ENCODE results near the gene RAD51B.

The RAD51B gene

GRCh38 chr14:67850066-67850830 is 30.7 kb downstream of the RAD51B start:
- DNase-seq (ENCODE audit: low read depth in 1 of 2, low spot score in 1 of 2): no peak
- no peak for TF ChIP-seq JUND (IDR thresholded peaks at IDR 0.05; ENCODE audit: low read depth)
- in situ Hi-C loops (cut with HindIII; ENCODE audit: low pct_unique_long_range_greater_than_20kb, low sequenced_read_pairs): no loop called here

- in situ Hi-C loops (cut with HindIII; ENCODE audit: low pct_unique_long_range_greater_than_20kb, low sequenced_read_pairs): no loop called here
- DNase-seq (ENCODE audit: low read depth in 1 of 2, low spot score in 1 of 2): no peak
- TF ChIP-seq JUND (IDR thresholded peaks at IDR 0.05; ENCODE audit: low read depth): no peak
Observed at GRCh38 chr14:67851785-67852410, 32.3 kb downstream of the RAD51B start.

GRCh38 chr14:67852926-67853604 is 33.5 kb downstream of the RAD51B start:
- in situ Hi-C loops (cut with HindIII; ENCODE audit: low pct_unique_long_range_greater_than_20kb, low sequenced_read_pairs): no loop called here
- no peak for DNase-seq (ENCODE audit: low read depth in 1 of 2, low spot score in 1 of 2)
- no peak for TF ChIP-seq JUND (IDR thresholded peaks at IDR 0.05; ENCODE audit: low read depth)

GRCh38 chr14:67853715-67854114 is 34.1 kb downstream of the RAD51B start:
- no peak for TF ChIP-seq JUND (IDR thresholded peaks at IDR 0.05; ENCODE audit: low read depth)
- in situ Hi-C loops (cut with HindIII; ENCODE audit: low pct_unique_long_range_greater_than_20kb, low sequenced_read_pairs): no loop called here
- DNase-seq (ENCODE audit: low read depth in 1 of 2, low spot score in 1 of 2): peak in 1 of 2 experiments; percentile 75

- no peak for TF ChIP-seq JUND (IDR thresholded peaks at IDR 0.05; ENCODE audit: low read depth)
- in situ Hi-C loops (cut with HindIII; ENCODE audit: low pct_unique_long_range_greater_than_20kb, low sequenced_read_pairs): no loop called here
- peak; percentile 45 to 85 for DNase-seq (ENCODE audit: low read depth in 1 of 2, low spot score in 1 of 2)
Observed at GRCh38 chr14:67856827-67857226, 37.2 kb downstream of the RAD51B start.

GRCh38 chr14:67857778-67858350 is 38.3 kb downstream of the RAD51B start:
- in situ Hi-C loops (cut with HindIII; ENCODE audit: low pct_unique_long_range_greater_than_20kb, low sequenced_read_pairs): no loop called here
- DNase-seq (ENCODE audit: low read depth in 1 of 2, low spot score in 1 of 2): peak in 1 of 2 experiments; percentile 39
- TF ChIP-seq JUND (IDR thresholded peaks at IDR 0.05; ENCODE audit: low read depth): no peak

- in situ Hi-C loops (cut with HindIII; ENCODE audit: low pct_unique_long_range_greater_than_20kb, low sequenced_read_pairs): no loop called here
- TF ChIP-seq JUND (IDR thresholded peaks at IDR 0.05; ENCODE audit: low read depth): no peak
- no peak for DNase-seq (ENCODE audit: low read depth in 1 of 2, low spot score in 1 of 2)
Observed at GRCh38 chr14:67859169-67859749, 39.7 kb downstream of the RAD51B start.

- DNase-seq (ENCODE audit: low read depth in 1 of 2, low spot score in 1 of 2): no peak
- in situ Hi-C loops (cut with HindIII; ENCODE audit: low pct_unique_long_range_greater_than_20kb, low sequenced_read_pairs): no loop called here
- TF ChIP-seq JUND (IDR thresholded peaks at IDR 0.05; ENCODE audit: low read depth): no peak
Observed at GRCh38 chr14:67863223-67863622, 43.6 kb downstream of the RAD51B start.

GRCh38 chr14:67875175-67876006 is 55.8 kb downstream of the RAD51B start:
- no peak for TF ChIP-seq JUND (IDR thresholded peaks at IDR 0.05; ENCODE audit: low read depth)
- DNase-seq (ENCODE audit: low read depth in 1 of 2, low spot score in 1 of 2): no peak
- in situ Hi-C loops (cut with HindIII; ENCODE audit: low pct_unique_long_range_greater_than_20kb, low sequenced_read_pairs): no loop called here

GRCh38 chr14:67879026-67879425 is 59.4 kb downstream of the RAD51B start:
- in situ Hi-C loops (cut with HindIII; ENCODE audit: low pct_unique_long_range_greater_than_20kb, low sequenced_read_pairs): no loop called here
- DNase-seq (ENCODE audit: low read depth in 1 of 2, low spot score in 1 of 2): no peak
- TF ChIP-seq JUND (IDR thresholded peaks at IDR 0.05; ENCODE audit: low read depth): no peak

GRCh38 chr14:67881225-67881624 is 61.6 kb downstream of the RAD51B start:
- in situ Hi-C loops (cut with HindIII; ENCODE audit: low pct_unique_long_range_greater_than_20kb, low sequenced_read_pairs): no loop called here
- peak in 1 of 2 experiments; percentile 10 for DNase-seq (ENCODE audit: low read depth in 1 of 2, low spot score in 1 of 2)
- TF ChIP-seq JUND (IDR thresholded peaks at IDR 0.05; ENCODE audit: low read depth): no peak

All from T47D (cell line).